ENCODE measurements around the gene SLC16A11. TPM values are rescaled to one million over a fixed set of nuclear protein-coding genes. Genes with fewer than 3 reads are reported as not detected.
"Not testable (repeated sequence)": the region's sequence is repeated elsewhere in the genome, so short reads cannot be mapped to it uniquely, and the experiment has no call there.

SLC16A11 gene, protein sequence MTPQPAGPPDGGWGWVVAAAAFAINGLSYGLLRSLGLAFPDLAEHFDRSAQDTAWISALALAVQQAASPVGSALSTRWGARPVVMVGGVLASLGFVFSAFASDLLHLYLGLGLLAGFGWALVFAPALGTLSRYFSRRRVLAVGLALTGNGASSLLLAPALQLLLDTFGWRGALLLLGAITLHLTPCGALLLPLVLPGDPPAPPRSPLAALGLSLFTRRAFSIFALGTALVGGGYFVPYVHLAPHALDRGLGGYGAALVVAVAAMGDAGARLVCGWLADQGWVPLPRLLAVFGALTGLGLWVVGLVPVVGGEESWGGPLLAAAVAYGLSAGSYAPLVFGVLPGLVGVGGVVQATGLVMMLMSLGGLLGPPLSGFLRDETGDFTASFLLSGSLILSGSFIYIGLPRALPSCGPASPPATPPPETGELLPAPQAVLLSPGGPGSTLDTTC
- total RNA-seq = 0.41 to 0.85 TPM (median 0.47 TPM) in 3 replicates
- long read RNA-seq, partial matches to known transcripts = 1 of 1 reads
- long read RNA-seq, other reads (novel, unspliced or antisense) = 0 of 1 reads

DNA sequence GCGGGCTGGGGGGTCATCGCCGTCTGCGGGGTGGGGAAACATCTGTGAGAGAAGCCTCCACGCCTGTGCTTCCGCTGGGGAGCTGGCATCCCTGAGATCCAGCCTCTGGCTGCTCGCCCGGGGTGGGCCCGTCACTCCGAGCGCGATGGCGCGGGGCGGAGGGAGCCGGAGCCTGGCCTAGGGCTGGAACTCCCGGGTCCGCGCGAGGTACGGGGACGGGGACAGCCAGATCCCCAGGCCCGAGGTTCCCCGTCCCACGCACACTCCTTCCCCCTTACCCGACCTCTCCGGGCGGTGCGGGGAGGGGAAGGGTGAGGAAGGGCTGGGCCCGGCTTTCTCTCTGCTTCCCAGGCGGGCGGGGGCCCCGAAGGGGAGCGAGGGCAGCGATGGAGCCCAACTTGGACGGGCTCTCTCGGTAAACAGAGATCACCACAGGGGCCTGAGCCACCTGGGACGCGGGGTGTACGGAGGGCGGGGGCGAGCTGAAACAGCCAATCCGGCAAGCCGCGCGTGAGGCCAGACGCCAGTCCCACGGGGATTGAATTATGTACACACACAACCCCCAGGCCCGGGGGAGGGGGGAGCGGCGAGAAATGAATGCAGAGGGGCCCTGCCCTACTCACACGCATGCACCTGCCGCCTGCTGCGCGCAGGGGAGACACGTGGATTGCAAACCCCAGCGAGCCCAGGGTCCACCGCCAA, at the start of gene SLC16A11:
SLC16A11 (minus strand) TSS at position 596 of the 702 bp plus-strand sequence; CDS start at position 17, 579 bp downstream.
- Mint-ChIP-seq H3K4me1 (ENCODE audit: low read depth) (peaks cover 20% of the 10 kb centered on the region), H3K36me3 (ENCODE audit: low read depth) (no peaks in the 10 kb centered on the region), H3K27ac (ENCODE audit: unreplicated experiment) (no peak within 1 kb of the TSS), H3K27me3 (ENCODE audit: low read depth) (peaks cover 6% of the 10 kb centered on the region), H3K9me3 (ENCODE audit: low read depth) (no peaks in the 10 kb centered on the region), H3K4me3 (ENCODE audit: unreplicated experiment) (peak within 1 kb of the TSS; percentile 63)
- TF ChIP-seq, protein P1, sequence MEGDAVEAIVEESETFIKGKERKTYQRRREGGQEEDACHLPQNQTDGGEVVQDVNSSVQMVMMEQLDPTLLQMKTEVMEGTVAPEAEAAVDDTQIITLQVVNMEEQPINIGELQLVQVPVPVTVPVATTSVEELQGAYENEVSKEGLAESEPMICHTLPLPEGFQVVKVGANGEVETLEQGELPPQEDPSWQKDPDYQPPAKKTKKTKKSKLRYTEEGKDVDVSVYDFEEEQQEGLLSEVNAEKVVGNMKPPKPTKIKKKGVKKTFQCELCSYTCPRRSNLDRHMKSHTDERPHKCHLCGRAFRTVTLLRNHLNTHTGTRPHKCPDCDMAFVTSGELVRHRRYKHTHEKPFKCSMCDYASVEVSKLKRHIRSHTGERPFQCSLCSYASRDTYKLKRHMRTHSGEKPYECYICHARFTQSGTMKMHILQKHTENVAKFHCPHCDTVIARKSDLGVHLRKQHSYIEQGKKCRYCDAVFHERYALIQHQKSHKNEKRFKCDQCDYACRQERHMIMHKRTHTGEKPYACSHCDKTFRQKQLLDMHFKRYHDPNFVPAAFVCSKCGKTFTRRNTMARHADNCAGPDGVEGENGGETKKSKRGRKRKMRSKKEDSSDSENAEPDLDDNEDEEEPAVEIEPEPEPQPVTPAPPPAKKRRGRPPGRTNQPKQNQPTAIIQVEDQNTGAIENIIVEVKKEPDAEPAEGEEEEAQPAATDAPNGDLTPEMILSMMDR (IDR thresholded peaks at IDR 0.05) = no peak
- no peak for DNase-seq (ENCODE audit: low spot score)

DNA sequence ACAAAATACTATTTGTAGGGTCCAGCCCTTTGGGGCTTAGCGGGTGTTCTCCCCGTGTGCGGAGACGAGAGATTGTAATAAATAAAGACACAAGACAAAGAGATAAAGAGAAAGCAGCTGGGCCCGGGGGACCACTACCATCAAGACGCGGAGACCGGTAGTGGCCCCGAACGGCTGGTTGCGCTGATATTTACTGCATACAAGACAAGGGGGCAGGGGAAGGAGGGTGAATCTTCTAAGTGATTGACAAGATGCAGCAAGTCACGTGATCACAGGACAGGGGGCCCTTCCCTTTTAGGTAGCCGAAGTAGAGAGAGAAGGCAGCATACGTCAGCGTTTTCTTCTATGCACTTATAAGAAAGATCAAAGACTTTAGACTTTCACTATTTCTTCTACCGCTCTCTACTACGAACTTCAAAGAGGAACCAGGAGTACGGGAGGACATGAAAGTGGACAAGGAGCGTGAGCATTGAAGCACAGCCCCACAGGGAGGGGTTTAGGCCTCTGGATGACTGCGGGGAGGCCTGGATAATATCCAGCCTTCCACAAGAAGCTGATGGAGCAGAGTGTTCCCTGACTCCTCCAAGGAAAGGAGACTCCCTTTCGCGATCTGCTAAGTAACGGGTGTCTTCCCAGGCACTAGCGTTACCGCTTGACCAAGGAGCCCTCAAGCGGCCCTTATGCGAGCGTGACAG, 47.6 kb upstream of the SLC16A11 start:
- H3K4me1 Mint-ChIP-seq (ENCODE audit: low read depth); H3K27ac Mint-ChIP-seq (ENCODE audit: unreplicated experiment); DNase-seq (ENCODE audit: low spot score); H3K9me3 Mint-ChIP-seq (ENCODE audit: low read depth); H3K4me3 Mint-ChIP-seq (ENCODE audit: unreplicated experiment); H3K36me3 Mint-ChIP-seq (ENCODE audit: low read depth): not testable (repeated sequence)
- H3K27me3 Mint-ChIP-seq (ENCODE audit: low read depth) = peaks cover 20% of the 10 kb centered on the region

DNA sequence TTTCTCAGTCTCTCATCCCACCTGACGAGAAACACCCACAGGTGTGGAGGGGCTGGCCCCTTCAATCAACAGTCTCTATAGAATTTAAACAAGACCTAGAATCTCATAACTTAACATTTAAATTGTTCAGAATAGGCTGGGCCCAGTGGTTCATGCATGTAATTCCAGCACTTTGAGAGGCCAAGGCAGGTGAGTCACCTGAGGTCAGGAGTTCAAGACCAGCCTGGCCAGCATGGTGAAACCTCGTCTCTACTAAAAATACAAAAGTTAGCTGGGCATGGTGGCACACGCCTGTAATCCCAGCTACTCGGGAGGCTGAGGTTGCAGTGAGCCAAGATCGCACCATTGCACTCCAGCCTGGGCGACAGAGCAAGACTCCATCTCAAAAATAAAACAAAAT, 45.7 kb upstream of the SLC16A11 start:
- DNase-seq (ENCODE audit: low spot score); H3K36me3 Mint-ChIP-seq (ENCODE audit: low read depth); H3K27ac Mint-ChIP-seq (ENCODE audit: unreplicated experiment); H3K9me3 Mint-ChIP-seq (ENCODE audit: low read depth); H3K4me1 Mint-ChIP-seq (ENCODE audit: low read depth); H3K4me3 Mint-ChIP-seq (ENCODE audit: unreplicated experiment): not testable (repeated sequence)
- H3K27me3 Mint-ChIP-seq (ENCODE audit: low read depth) = peaks cover 14% of the 10 kb centered on the region

DNA sequence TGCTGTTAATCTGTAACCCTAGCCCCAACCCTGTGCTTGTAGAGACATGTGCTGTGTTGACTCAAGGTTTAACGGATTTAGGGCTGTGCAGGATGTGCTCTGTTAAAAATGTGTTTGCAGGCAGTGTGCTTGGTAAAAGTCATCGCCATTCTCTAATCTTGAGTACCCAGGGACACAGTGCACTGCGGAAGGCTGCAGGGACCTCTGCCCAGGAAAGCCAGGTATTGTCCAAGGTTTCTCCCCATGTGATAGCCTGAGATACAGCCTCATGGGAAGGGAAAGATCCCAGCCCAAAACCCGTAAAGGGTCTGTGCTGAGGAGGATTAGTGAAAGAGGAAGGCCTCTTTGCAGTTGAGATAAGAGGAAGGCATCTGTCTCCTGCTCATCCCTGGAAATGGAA, 44.5 kb upstream of the SLC16A11 start:
- DNase-seq (ENCODE audit: low spot score); H3K4me3 Mint-ChIP-seq (ENCODE audit: unreplicated experiment): not testable (repeated sequence)

DNA sequence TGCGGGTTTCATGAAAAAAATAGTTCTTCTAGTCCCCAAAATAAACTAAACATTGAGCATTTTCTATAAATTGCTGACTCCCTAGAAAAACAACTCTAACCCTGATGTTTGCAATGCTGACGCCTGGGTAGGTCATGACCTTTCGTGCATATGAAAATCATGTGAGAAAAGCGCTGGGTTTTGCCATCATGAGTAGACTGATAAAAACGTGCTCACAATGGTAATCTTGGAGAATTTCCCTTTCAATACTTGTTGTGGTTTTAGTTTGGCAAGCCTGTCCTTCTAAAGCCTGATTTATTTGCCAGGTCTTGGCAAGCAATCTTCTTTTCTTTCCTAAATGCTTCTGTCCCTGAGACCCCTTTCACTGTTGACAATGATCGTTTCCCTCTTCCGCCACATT, 40.2 kb upstream of the SLC16A11 start:
- DNase-seq (ENCODE audit: low spot score) = no peak
- no peaks in the 10 kb centered on the region for H3K36me3 Mint-ChIP-seq (ENCODE audit: low read depth)
- no peak overlapping the region for H3K4me3 Mint-ChIP-seq (ENCODE audit: unreplicated experiment)
- H3K4me1 Mint-ChIP-seq (ENCODE audit: low read depth) = peaks cover 2% of the 10 kb centered on the region
- H3K27ac Mint-ChIP-seq (ENCODE audit: unreplicated experiment) = no peak overlapping the region
- no peaks in the 10 kb centered on the region for H3K9me3 Mint-ChIP-seq (ENCODE audit: low read depth)
- TF ChIP-seq, protein P1 (IDR thresholded peaks at IDR 0.05) = no peak
- peaks cover 14% of the 10 kb centered on the region for H3K27me3 Mint-ChIP-seq (ENCODE audit: low read depth)

More for the DNA sequence above, 44.5 kb upstream of the SLC16A11 start:
- not testable (repeated sequence) for H3K4me1 Mint-ChIP-seq (ENCODE audit: low read depth); H3K36me3 Mint-ChIP-seq (ENCODE audit: low read depth); H3K9me3 Mint-ChIP-seq (ENCODE audit: low read depth); H3K27ac Mint-ChIP-seq (ENCODE audit: unreplicated experiment)
- peaks cover 17% of the 10 kb centered on the region for H3K27me3 Mint-ChIP-seq (ENCODE audit: low read depth)

DNA sequence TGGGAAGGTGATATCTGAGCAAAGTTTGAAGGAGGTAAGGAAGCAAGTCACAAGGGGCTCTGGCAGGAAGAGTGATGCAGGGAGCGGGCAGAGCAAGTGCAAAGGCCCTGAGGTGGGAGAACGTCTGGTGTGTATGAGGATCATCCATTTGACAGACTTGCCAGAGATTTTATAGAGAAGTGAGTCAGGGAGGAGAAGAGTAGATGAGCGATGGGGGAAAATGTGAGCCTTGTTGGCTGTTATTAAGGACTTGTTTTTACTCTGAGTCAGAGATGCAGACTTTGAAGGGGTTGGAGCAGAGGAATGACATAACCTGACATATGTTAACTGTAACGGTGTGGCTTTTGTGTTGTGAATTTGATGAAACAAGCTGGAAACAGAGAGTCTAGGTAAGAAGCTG, 39.7 kb upstream of the SLC16A11 start:
- H3K4me3 Mint-ChIP-seq (ENCODE audit: unreplicated experiment) = no peak overlapping the region

More for the DNA sequence above, 39.7 kb upstream of the SLC16A11 start:
- Mint-ChIP-seq H3K27me3 (ENCODE audit: low read depth) (peaks cover 14% of the 10 kb centered on the region), H3K9me3 (ENCODE audit: low read depth) (no peaks in the 10 kb centered on the region), H3K27ac (ENCODE audit: unreplicated experiment) (no peak overlapping the region), H3K4me1 (ENCODE audit: low read depth) (peaks cover 2% of the 10 kb centered on the region), H3K36me3 (ENCODE audit: low read depth) (no peaks in the 10 kb centered on the region)
- no peak for DNase-seq (ENCODE audit: low spot score)
- TF ChIP-seq, protein P1 (IDR thresholded peaks at IDR 0.05) = no peak

All from chondrocyte (in vitro differentiated cells).